Type B pancreatic cell (in vitro differentiated cells): ENCODE data around the gene CACNA2D1. TPM values are rescaled to one million over a fixed set of nuclear protein-coding genes. Genes with fewer than 3 reads are reported as not detected.

ENCODE experiments used
- DNase-seq: peaks from one replicate; pipeline ENCODE4 v3.0.0; 2021; ENCODE audit warnings: mixed read lengths; ENCODE audit not compliant: unreplicated experiment; ENCODE audit errors: extremely low spot score
- H3K27ac Mint-ChIP-seq: 2 replicates; pipeline ENCODE4 v1.8.0; 2021; ENCODE audit warnings: mild to moderate bottlenecking, mixed read lengths
- H3K27me3 Mint-ChIP-seq: 2 replicates; pipeline ENCODE4 v1.8.0; 2021; ENCODE audit warnings: mixed read lengths
- H3K36me3 Mint-ChIP-seq: 2 replicates; pipeline ENCODE4 v1.8.0; 2021; ENCODE audit warnings: mixed read lengths
- H3K4me1 Mint-ChIP-seq: one replicate; pipeline ENCODE4 v1.8.0; 2021; ENCODE audit warnings: mixed read lengths; ENCODE audit not compliant: unreplicated experiment
- H3K4me3 Mint-ChIP-seq: 2 replicates; pipeline ENCODE4 v1.8.0; 2021; ENCODE audit warnings: mild to moderate bottlenecking, mixed read lengths
- H3K9me3 Mint-ChIP-seq: 2 replicates; pipeline ENCODE4 v1.8.0; 2021; ENCODE audit warnings: mixed read lengths
- CTCF ChIP-seq: fragments of 200-600 bp; sonication (generic); conservative IDR thresholded peaks from 2 replicates; pipeline ENCODE4 v1.5.0; 2021; ENCODE audit warnings: antibody characterized with exemption, mild to moderate bottlenecking
- total RNA-seq: library from RNA; stranded (reverse); gene quantifications from 2 replicates; pipeline ENCODE4 v1.2.1, GENCODE V29; 2021; ENCODE audit warnings: low replicate concordance

CACNA2D1 gene
- total RNA-seq, 1 donor from 2014 or later: 21.5 TPM

GRCh38 chr7:82286096-82286797 is 157.3 kb downstream of the CACNA2D1 start:
- peaks cover 22% of the 10 kb centered on the region for H3K4me1 Mint-ChIP-seq
- no peak for DNase-seq
- H3K27ac Mint-ChIP-seq: no peak overlapping the region
- no peaks in the 10 kb centered on the region for H3K9me3 Mint-ChIP-seq
- H3K27me3 Mint-ChIP-seq: no peaks in the 10 kb centered on the region
- TF ChIP-seq CTCF: no peak
- no peak overlapping the region for H3K4me3 Mint-ChIP-seq
- no peaks in the 10 kb centered on the region for H3K36me3 Mint-ChIP-seq

GRCh38 chr7:82284936-82285519 is 158.5 kb downstream of the CACNA2D1 start:
- no peaks in the 10 kb centered on the region for H3K27me3 Mint-ChIP-seq
- no peaks in the 10 kb centered on the region for H3K36me3 Mint-ChIP-seq
- H3K4me3 Mint-ChIP-seq: no peak overlapping the region
- H3K4me1 Mint-ChIP-seq: peaks cover 22% of the 10 kb centered on the region
- DNase-seq: no peak
- H3K27ac Mint-ChIP-seq: no peak overlapping the region
- H3K9me3 Mint-ChIP-seq: no peaks in the 10 kb centered on the region
- no peak for TF ChIP-seq CTCF

- H3K27me3 Mint-ChIP-seq: no peaks in the 10 kb centered on the region
- H3K27ac Mint-ChIP-seq: no peak overlapping the region
- no peak for DNase-seq
- TF ChIP-seq CTCF: no peak
- no peak overlapping the region for H3K4me3 Mint-ChIP-seq
- peaks cover 5% of the 10 kb centered on the region for H3K4me1 Mint-ChIP-seq
- no peaks in the 10 kb centered on the region for H3K36me3 Mint-ChIP-seq
- no peaks in the 10 kb centered on the region for H3K9me3 Mint-ChIP-seq
Observed at GRCh38 chr7:82275342-82275741, 168.2 kb downstream of the CACNA2D1 start.

- H3K27ac Mint-ChIP-seq: no peak overlapping the region
- no peak for TF ChIP-seq CTCF
- no peak for DNase-seq
Observed at GRCh38 chr7:82274681-82275080, 168.9 kb downstream of the CACNA2D1 start.

GRCh38 chr7:82273886-82274285 is 169.7 kb downstream of the CACNA2D1 start:
- Mint-ChIP-seq H3K27ac (no peak overlapping the region), H3K4me1 (peaks cover 5% of the 10 kb centered on the region), H3K27me3 (no peaks in the 10 kb centered on the region), H3K4me3 (no peak overlapping the region), H3K9me3 (no peaks in the 10 kb centered on the region), H3K36me3 (no peaks in the 10 kb centered on the region)
- no peak for DNase-seq
- TF ChIP-seq CTCF: no peak

More at GRCh38 chr7:82274681-82275080, 168.9 kb downstream of the CACNA2D1 start:
- H3K4me1 Mint-ChIP-seq: peaks cover 5% of the 10 kb centered on the region
- no peaks in the 10 kb centered on the region for H3K36me3 Mint-ChIP-seq
- no peaks in the 10 kb centered on the region for H3K27me3 Mint-ChIP-seq
- no peaks in the 10 kb centered on the region for H3K9me3 Mint-ChIP-seq
- no peak overlapping the region for H3K4me3 Mint-ChIP-seq
